Hematopoietic multipotent progenitor cell treated with erythropoietin and hydrocortisone succinate and interleukin-3 and kit ligand, for 8 days (in vitro differentiated cells): ENCODE data around the gene CCNA1.

ENCODE experiments used
- DNase-seq: peaks from one replicate; pipeline ENCODE4 v3.0.0-alpha.2; 2015

CCNA1 gene

GRCh38 chr13:36454987-36455386 is 22.7 kb downstream of the CCNA1 start:
- DNase-seq, result no peak

DNA sequence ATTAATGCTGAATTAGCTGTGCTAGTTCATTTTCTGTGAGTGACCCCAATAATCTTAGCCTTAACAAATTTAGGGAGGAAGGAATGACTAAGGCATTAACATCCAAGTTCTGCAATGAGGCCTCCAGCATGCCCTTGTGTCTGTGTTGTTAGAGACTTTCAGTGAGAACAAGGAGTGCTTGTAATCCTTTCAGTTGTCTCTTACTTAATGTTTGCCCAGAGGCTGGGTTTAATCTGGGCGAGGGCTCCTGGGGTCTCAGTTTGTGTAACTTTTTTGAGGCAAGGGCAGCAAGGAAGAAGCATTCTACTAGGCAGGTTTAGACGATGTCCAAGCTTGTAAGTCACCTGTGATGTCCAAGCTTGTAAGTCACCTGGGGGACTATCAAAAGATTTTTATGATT is 24.3 kb downstream of the CCNA1 start:
- DNase-seq, result no peak

GRCh38 chr13:36461506-36461905 is 29.2 kb downstream of the CCNA1 start:
- no peak for DNase-seq

DNA sequence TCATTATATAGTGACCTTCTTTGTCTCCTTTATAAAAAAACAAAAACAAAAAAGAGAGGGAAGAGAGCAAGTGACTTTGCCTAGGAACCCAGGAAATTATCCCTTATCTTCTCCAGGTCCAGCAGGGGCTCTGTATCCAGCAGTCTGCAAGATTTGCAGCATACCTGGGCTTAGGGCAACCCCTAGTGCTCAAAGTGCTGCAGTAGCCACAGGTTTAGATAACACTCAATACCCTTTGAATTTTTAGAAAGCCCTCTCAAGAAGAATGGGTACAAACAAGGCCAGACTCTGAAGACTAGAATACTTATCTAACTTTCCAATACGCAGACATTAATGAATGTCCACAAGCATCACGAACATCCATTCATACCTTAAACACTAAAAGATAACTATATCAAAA is 43.2 kb downstream of the CCNA1 start:
- peak; percentile 37 for DNase-seq

DNA sequence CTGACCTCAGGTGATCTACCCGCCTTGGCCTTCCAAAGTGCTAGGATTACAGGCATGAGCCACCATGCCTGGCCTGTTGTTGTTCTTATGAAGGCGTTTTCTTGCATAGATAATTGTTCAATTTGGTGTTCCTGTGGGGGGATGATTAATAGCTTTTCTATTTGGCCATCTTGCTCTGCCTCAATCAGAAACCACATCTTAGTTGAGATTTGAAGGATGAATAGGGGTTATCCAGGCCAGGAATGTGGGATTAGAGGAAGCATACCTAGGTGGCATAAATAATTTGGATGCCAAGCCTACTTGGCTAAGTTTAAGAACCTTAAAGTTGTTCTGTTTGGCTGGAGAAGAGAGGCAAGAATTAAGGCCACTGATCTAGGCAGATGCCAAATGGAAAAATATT is 44.4 kb downstream of the CCNA1 start:
- no peak for DNase-seq

GRCh38 chr13:36480726-36481427 is 48.6 kb downstream of the CCNA1 start:
- DNase-seq, result no peak

DNA sequence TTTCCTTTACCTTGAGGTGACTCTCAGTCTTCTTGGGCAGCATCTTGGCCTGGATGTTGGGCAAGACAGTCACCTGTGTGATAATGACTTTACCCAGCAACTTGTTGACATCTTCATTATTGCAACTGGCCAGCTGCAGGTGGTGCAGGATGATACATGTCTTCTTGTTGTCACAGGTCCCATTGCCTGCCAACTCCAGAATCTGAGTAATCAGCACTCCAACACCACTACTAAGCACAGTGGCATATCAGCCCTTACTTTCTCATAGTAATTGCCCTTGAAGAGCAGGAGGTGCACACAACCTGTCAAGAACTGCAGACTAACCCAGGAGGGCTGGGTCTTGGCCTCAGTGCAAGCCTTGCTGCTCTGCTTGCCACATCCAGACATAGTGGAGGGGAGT is 57.8 kb downstream of the CCNA1 start:
- DNase-seq, result no peak
